MCF 10A (cell line): ENCODE results near the gene SYAP1. TPM values are rescaled to one million over a fixed set of nuclear protein-coding genes. Genes with fewer than 3 reads are reported as not detected.
"Not testable (repeated sequence)": the region's sequence is repeated elsewhere in the genome, so short reads cannot be mapped to it uniquely, and the experiment has no call there.

Experiments
- BruUV-seq: library from RNA; stranded (reverse); fragments of 400-500 nt; replicated peaks from 2 replicates; lab custom pipeline; 2021; lab: Mats Ljungman, UMichigan
- CTCF ChIA-PET: fragments of 300-600 bp; sonication (Branson Sonifier 250); formaldehyde crosslinking; extraction: SDS; loops from one replicate; lab custom pipeline; 2021; ENCODE audit warnings: antibody characterized with exemption, inconsistent platforms; lab: Yijun Ruan, JAX
- POLR2A ChIA-PET: fragments of 300-600, 350-650 bp; sonication (Branson Sonifier 250); formaldehyde crosslinking; extraction: SDS; loops from one replicate; lab custom pipeline; 2020; ENCODE audit warnings: antibody characterized with exemption, inconsistent platforms; lab: Yijun Ruan, JAX
- DNase-seq: peaks from one replicate; pipeline ENCODE4 v3.0.0-alpha.2; 2018; ENCODE audit not compliant: unreplicated experiment
- H3K27ac Mint-ChIP-seq: one replicate; pipeline ENCODE4 v1.8.0; 2022; ENCODE audit warnings: mild to moderate bottlenecking, low read depth, mixed read lengths; ENCODE audit not compliant: unreplicated experiment
- H3K27me3 Mint-ChIP-seq: one replicate; pipeline ENCODE4 v1.8.0; 2022; ENCODE audit warnings: mixed read lengths; ENCODE audit not compliant: insufficient read depth, unreplicated experiment
- H3K36me3 Mint-ChIP-seq: one replicate; pipeline ENCODE4 v1.8.0; 2022; ENCODE audit warnings: mild to moderate bottlenecking, moderate library complexity, mixed read lengths; ENCODE audit not compliant: insufficient read depth, unreplicated experiment
- H3K4me1 Mint-ChIP-seq: one replicate; pipeline ENCODE4 v1.8.0; 2022; ENCODE audit warnings: mixed read lengths; ENCODE audit not compliant: insufficient read depth, unreplicated experiment
- H3K4me3 Mint-ChIP-seq: one replicate; pipeline ENCODE4 v1.8.0; 2022; ENCODE audit warnings: mild to moderate bottlenecking, moderate library complexity, mixed read lengths; ENCODE audit not compliant: unreplicated experiment
- H3K9me3 Mint-ChIP-seq: one replicate; pipeline ENCODE4 v1.8.0; 2022; ENCODE audit warnings: mixed read lengths; ENCODE audit not compliant: unreplicated experiment
- CTCF ChIP-seq: fragments of 200-600 bp; IDR thresholded peaks from one replicate; pipeline ENCODE4 v1.8.0; 2022; ENCODE audit warnings: antibody characterized with exemption, mild to moderate bottlenecking; ENCODE audit not compliant: unreplicated experiment
- intact Hi-C: fragments of 100-400 bp; cut with micrococcal nuclease; formaldehyde crosslinking; loops from 2 replicates; pipeline ENCODE4 v1.14.1; 2022
- total RNA-seq: library from RNA; stranded (reverse); gene quantifications from 2 replicates; pipeline ENCODE4 v1.2.3, GENCODE V29; 2022

Gene SYAP1
- total RNA-seq, 1 experiment from 2014 or later: 37.0 TPM

- Mint-ChIP-seq H3K9me3 (no peaks in the 10 kb centered on the region), H3K4me1 (no peaks in the 10 kb centered on the region)
- no TSS peak for BruUV-seq
These were observed 30.7 kb downstream of the SYAP1 start for GRCh38 chrX:16750136-16750535.

GRCh38 chrX:16754019-16754418 lies 34.6 kb downstream of the SYAP1 start:
- no peaks in the 10 kb centered on the region for H3K27me3 Mint-ChIP-seq
- H3K27ac Mint-ChIP-seq: no peak overlapping the region

More at GRCh38 chrX:16750136-16750535, 30.7 kb downstream of the SYAP1 start:
- H3K36me3 Mint-ChIP-seq: peaks cover 86% of the 10 kb centered on the region
- H3K27me3 Mint-ChIP-seq: no peaks in the 10 kb centered on the region
- intact Hi-C loops: no loop called here
- no peak for TF ChIP-seq CTCF
- no peak overlapping the region for H3K27ac Mint-ChIP-seq
- CTCF ChIA-PET: interaction anchor here (0.6 kb wide), 1 partner anchor 297 kb away, joined by 3 read pairs; no protein-coding TSS in a partner anchor
- no peak overlapping the region for H3K4me3 Mint-ChIP-seq
- POLR2A ChIA-PET: interaction anchor here (1.0 kb wide), 1 partner anchor 9 kb away, joined by 3 read pairs; no protein-coding TSS in a partner anchor
- DNase-seq: no peak

GRCh38 chrX:16756724-16757123 lies 37.3 kb downstream of the SYAP1 start:
- no peaks in the 10 kb centered on the region for H3K9me3 Mint-ChIP-seq
- CTCF ChIA-PET: interaction anchor here (0.7 kb wide), 1 partner anchor 43 kb away, joined by 3 read pairs; no protein-coding TSS in a partner anchor
- no peaks in the 10 kb centered on the region for H3K27me3 Mint-ChIP-seq
- no peaks in the 10 kb centered on the region for H3K4me1 Mint-ChIP-seq
- H3K27ac Mint-ChIP-seq: no peak overlapping the region
- no peak for TF ChIP-seq CTCF
- H3K36me3 Mint-ChIP-seq: peaks cover 96% of the 10 kb centered on the region
- intact Hi-C loops: no loop called here
- no peak overlapping the region for H3K4me3 Mint-ChIP-seq
- DNase-seq: no peak
- POLR2A ChIA-PET: interaction anchor here (1.1 to 2.5 kb wide), 2 partner anchors 10 to 15 kb away, joined by 5 to 9 read pairs; no protein-coding TSS in a partner anchor
- BruUV-seq: no TSS peak

More at GRCh38 chrX:16754019-16754418, 34.6 kb downstream of the SYAP1 start:
- Mint-ChIP-seq H3K9me3 (no peaks in the 10 kb centered on the region), H3K36me3 (peaks cover 91% of the 10 kb centered on the region), H3K4me3 (no peak overlapping the region), H3K4me1 (no peaks in the 10 kb centered on the region)
- intact Hi-C loops: no loop called here
- no TSS peak for BruUV-seq
- ChIA-PET POLR2A (interaction anchor here (0.6 to 1.5 kb wide), 2 partner anchors 34 to 36 kb away, joined by 3 to 6 read pairs; partner anchors contain the start of gene SYAP1), CTCF (no interaction called here)
- TF ChIP-seq CTCF: no peak
- no peak for DNase-seq

- POLR2A ChIA-PET, H3K27ac Mint-ChIP-seq, BruUV-seq: not testable (repeated sequence)
These were observed 42.1 kb downstream of the SYAP1 start for GRCh38 chrX:16761500-16761899.

More at GRCh38 chrX:16761500-16761899, 42.1 kb downstream of the SYAP1 start:
- peaks cover 62% of the 10 kb centered on the region for H3K36me3 Mint-ChIP-seq
- DNase-seq, H3K4me3 Mint-ChIP-seq, H3K4me1 Mint-ChIP-seq, CTCF ChIA-PET, intact Hi-C loops, H3K9me3 Mint-ChIP-seq, H3K27me3 Mint-ChIP-seq: not testable (repeated sequence)
